Astrocyte of the cerebellum (primary cell): ENCODE measurements around the gene KCMF1.

ENCODE experiments used
- DNase-seq: peaks from one replicate; pipeline ENCODE4 v3.0.0-alpha.2; 2011; ENCODE audit warnings: low read depth
- H3K4me3 ChIP-seq: 2 replicates; pipeline ENCODE4 v1.5.1; 2011; ENCODE audit warnings: mild to moderate bottlenecking, low read depth, low read length, moderate library complexity
- in situ Hi-C: cut with HindIII; loops from 2 replicates; pipeline ENCODE4 v1.10.0; 2017; ENCODE audit warnings: low sequenced_read_pairs
- TF ChIP-seq, protein P1 (sequence below): IDR thresholded peaks from 2 replicates; pipeline ENCODE4 v1.5.1; 2012; ENCODE audit warnings: low read length, low read depth, moderate library complexity, mild to moderate bottlenecking; ENCODE audit errors: missing control alignments

Gene KCMF1

DNA sequence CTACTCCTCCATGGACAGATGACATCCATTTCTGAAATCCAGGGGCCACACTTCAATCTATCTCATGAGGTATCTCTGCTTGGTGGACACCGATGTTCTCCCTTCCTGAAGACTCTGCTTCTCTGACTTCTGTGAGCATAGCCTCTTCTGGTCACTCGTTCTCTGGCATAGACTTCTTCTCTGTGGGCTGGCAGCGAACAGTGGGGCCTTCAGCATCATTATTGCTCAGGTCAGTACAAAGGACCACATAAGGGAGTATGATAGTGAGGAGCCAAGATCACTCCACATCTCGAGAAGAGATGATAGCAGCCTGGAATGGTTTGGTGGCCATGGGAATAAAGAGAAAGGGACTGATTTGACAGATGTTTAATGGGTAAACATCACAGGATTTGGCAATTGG is 8.0 kb upstream of the KCMF1 start:
- no peak overlapping the region for H3K4me3 ChIP-seq
- in situ Hi-C loops, result loop anchor here (10.0 kb wide), 1 partner anchor 58 kb away; the partner anchor contains the start of gene TMSB10
- TF ChIP-seq, protein P1, sequence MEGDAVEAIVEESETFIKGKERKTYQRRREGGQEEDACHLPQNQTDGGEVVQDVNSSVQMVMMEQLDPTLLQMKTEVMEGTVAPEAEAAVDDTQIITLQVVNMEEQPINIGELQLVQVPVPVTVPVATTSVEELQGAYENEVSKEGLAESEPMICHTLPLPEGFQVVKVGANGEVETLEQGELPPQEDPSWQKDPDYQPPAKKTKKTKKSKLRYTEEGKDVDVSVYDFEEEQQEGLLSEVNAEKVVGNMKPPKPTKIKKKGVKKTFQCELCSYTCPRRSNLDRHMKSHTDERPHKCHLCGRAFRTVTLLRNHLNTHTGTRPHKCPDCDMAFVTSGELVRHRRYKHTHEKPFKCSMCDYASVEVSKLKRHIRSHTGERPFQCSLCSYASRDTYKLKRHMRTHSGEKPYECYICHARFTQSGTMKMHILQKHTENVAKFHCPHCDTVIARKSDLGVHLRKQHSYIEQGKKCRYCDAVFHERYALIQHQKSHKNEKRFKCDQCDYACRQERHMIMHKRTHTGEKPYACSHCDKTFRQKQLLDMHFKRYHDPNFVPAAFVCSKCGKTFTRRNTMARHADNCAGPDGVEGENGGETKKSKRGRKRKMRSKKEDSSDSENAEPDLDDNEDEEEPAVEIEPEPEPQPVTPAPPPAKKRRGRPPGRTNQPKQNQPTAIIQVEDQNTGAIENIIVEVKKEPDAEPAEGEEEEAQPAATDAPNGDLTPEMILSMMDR, result no peak
- DNase-seq, result no peak

DNA sequence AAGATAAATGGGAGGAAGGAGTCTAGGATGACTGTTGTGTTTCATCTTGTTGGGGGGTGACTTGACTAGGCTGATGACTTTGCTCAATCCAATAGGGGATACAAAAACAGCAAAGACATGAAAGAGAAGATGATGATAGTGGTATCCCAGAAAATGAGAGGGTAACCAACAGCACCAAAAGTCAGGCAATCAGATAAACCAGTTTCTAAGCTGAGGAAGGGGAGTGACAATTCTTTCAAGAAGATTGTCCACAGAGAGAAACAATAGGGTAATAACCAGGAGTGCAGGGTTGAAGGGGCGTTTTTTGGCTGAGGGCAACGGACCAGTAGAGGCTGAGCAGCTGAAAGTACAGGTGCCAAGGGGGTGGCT is 7.7 kb upstream of the KCMF1 start:
- in situ Hi-C loops, result loop anchor here (10.0 kb wide), 1 partner anchor 59 kb away; the partner anchor contains the start of gene TMSB10
- TF ChIP-seq, protein P1, result no peak
- H3K4me3 ChIP-seq, result no peak overlapping the region
- DNase-seq, result no peak

DNA sequence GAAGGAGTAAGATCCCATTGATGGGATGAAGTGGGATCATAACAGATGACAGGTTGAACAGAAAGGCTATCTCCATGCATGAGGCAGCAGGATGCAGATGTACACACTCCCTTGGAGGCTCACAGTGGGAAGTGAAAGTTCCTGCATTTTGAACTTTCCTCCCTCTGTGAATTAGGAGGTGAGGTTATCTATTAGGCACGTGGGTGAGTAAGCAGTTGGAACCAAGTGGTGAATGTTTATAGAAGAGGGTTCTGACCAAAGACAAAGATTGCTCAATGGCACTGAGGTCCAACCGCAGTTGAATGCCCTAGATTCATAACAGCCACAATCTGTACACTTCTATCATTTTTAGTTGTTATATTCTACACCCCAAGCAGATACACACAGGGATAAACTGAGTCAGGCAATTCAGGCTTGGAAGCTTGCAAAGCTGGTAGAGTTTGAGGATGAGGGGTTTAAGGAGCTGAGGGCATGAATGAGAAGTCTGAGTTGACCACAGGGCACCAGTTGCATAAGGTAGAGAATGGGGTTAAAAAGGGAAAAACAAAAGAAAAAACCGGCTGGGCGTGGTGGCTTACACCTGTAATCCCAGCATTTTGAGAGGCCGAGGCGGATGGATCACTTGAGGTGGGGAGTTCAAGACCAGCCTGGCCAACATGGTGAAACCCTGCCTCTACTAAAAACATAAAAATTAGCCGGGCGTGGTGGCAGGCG is 7.1 kb upstream of the KCMF1 start:
- in situ Hi-C loops, result loop anchor here (10.0 kb wide), 1 partner anchor 59 kb away; the partner anchor contains the start of gene TMSB10
- no peak overlapping the region for H3K4me3 ChIP-seq
- TF ChIP-seq, protein P1, result no peak
- peak; percentile 56 for DNase-seq

DNA sequence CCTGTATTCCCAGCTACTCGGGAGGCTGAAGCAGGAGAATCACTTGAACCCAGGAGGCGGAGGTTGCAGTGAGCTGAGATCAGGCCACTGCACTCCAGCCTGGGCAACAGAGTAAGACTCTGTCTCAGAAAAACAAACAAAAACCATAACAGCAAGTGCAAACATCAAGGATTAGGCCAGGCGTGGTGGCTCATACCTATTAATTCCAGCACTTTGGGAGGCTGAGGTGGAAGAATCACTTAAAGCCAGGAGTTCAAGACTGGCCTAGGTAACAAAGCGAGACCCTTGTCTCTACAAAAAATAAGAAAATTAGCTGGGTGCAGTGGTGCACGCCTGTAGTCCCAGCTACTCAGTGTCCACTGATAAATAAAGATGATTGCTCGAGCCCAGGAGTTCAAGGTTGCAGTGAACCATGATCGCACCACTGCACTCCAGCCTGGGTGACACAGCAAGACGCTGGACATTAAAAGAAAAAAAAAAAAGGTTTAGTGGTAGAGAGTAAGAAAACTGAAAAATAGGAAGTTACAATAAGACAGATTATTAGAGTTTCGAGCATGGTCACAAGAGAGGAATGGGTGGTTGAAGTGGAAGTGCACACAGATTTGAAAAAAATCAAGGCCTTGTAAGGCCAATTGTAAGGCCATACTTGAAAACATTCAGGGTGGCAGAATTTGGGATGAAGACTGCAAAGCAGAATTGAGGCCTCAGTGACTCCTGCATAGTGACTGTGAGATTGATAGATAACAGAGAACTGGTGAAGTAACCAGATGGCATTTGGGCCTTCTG is 6.4 kb upstream of the KCMF1 start:
- no peak for DNase-seq
- no peak overlapping the region for H3K4me3 ChIP-seq
- TF ChIP-seq, protein P1, result no peak
- in situ Hi-C loops, result loop anchor here (10.0 kb wide), 1 partner anchor 60 kb away; the partner anchor contains the start of gene TMSB10

DNA sequence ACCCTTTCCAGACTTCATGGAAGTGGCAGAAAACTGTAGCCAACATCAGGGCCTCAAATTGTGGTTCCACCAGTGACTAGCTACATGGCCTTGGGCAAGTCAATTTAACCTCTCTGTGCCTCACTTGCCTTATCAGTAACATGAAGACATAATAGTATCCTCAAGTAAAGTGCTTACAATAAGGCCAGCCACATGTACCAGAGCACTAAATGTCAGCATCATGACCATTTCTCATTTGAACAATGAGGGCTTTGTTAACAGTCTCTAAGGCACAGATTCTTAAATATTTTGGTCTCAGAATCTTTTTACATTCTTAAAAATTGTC is 5.8 kb upstream of the KCMF1 start:
- in situ Hi-C loops, result loop anchor here (10.0 kb wide), 1 partner anchor 60 kb away; the partner anchor contains the start of gene TMSB10
- TF ChIP-seq, protein P1, result no peak
- DNase-seq, result no peak
- H3K4me3 ChIP-seq, result no peak overlapping the region

DNA sequence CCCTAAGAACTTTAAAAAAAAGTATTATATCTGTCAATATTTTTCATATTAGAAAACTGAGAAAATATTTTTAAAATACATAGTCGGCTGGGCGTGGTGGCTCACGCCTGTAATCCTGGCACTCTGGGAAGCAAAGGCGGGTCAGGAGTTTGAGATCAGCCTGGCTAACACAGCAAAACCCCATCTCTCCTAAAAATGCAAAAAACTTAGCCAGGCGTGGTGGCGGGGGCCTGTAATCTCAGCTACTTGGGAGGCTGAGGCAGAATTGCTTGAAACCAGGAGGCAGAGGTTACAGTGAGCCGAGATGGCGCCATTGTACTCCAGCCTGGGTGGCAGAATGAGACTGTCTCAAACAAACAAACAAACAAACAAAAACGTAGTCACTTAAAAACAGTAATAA is 5.1 kb upstream of the KCMF1 start:
- no peak for DNase-seq
- H3K4me3 ChIP-seq, result no peak overlapping the region
- TF ChIP-seq, protein P1, result no peak
- in situ Hi-C loops, result loop anchor here (10.0 kb wide), 1 partner anchor 61 kb away; the partner anchor contains the start of gene TMSB10
